GM23248 (cell line): ENCODE data around the gene THAP3. TPM values are rescaled to one million over a fixed set of nuclear protein-coding genes. Genes with fewer than 3 reads are reported as not detected.

ENCODE experiments used
- DNase-seq: peaks from one replicate; pipeline ENCODE4 v3.0.0-alpha.2; 2015
- H2AFZ ChIP-seq: fragments of 200-600 bp; sonication (generic); 2 replicates; pipeline ENCODE4 v1.6.1; 2016; ENCODE audit warnings: antibody characterized with exemption
- H3F3A ChIP-seq: fragments of 200-600 bp; sonication (generic); 2 replicates; pipeline ENCODE4 v1.6.1; 2016; ENCODE audit warnings: mild to moderate bottlenecking, antibody characterized with exemption, mixed run types; ENCODE audit not compliant: insufficient read depth
- H3K27ac ChIP-seq: fragments of 200-600 bp; sonication (generic); 2 replicates; pipeline ENCODE4 v1.5.1; 2016; ENCODE audit warnings: mild to moderate bottlenecking
- H3K27me3 ChIP-seq: fragments of 200-600 bp; sonication (generic); replicated peaks from 2 replicates; pipeline ENCODE4 v1.6.1; 2016; ENCODE audit warnings: mild to moderate bottlenecking; ENCODE audit not compliant: insufficient read depth
- H3K36me3 ChIP-seq: fragments of 200-600 bp; sonication (generic); 2 replicates; pipeline ENCODE4 v1.6.1; 2016; ENCODE audit warnings: low read depth, mild to moderate bottlenecking
- H3K4me1 ChIP-seq: fragments of 200-600 bp; sonication (generic); 2 replicates; pipeline ENCODE4 v1.6.1; 2016; ENCODE audit warnings: mild to moderate bottlenecking; ENCODE audit not compliant: insufficient read depth
- H3K4me2 ChIP-seq: fragments of 200-600 bp; sonication (generic); one replicate; pipeline ENCODE4 v1.6.1; 2016; ENCODE audit warnings: mild to moderate bottlenecking; ENCODE audit not compliant: unreplicated experiment
- H3K4me3 ChIP-seq: fragments of 200-600 bp; sonication (generic); 2 replicates; pipeline ENCODE4 v1.5.1; 2016; ENCODE audit warnings: mild to moderate bottlenecking
- H3K79me2 ChIP-seq: fragments of 200-600 bp; sonication (generic); 2 replicates; pipeline ENCODE4 v1.6.1; 2016; ENCODE audit warnings: mild to moderate bottlenecking; ENCODE audit not compliant: insufficient read depth
- H3K9ac ChIP-seq: fragments of 200-600 bp; sonication (generic); 2 replicates; pipeline ENCODE4 v1.6.1; 2016; ENCODE audit warnings: mild to moderate bottlenecking
- H3K9me2 ChIP-seq: fragments of 200-600 bp; sonication (generic); 2 replicates; pipeline ENCODE4 v1.6.1; 2016; ENCODE audit warnings: mixed run types, mild to moderate bottlenecking, moderate library complexity; ENCODE audit not compliant: insufficient read depth
- H3K9me3 ChIP-seq: fragments of 200-600 bp; sonication (generic); one replicate; pipeline ENCODE4 v1.6.1; 2017; ENCODE audit warnings: low read depth
- H4K20me1 ChIP-seq: fragments of 200-600 bp; sonication (generic); 2 replicates; pipeline ENCODE4 v1.6.0; 2016; ENCODE audit not compliant: insufficient read depth
- EZH2 ChIP-seq: fragments of 200-600 bp; sonication (generic); IDR thresholded peaks from 2 replicates; pipeline ENCODE4 v1.6.1; 2018; ENCODE audit warnings: antibody characterized with exemption, mild to moderate bottlenecking; ENCODE audit not compliant: insufficient read depth, poor library complexity, severe bottlenecking
- EZH2phosphoT487 ChIP-seq: fragments of 200-600 bp; sonication (generic); IDR thresholded peaks from 2 replicates; pipeline ENCODE4 v1.6.1; 2018; ENCODE audit warnings: antibody characterized with exemption, moderate library complexity, mild to moderate bottlenecking, low read depth; ENCODE audit not compliant: insufficient read depth
- WGBS, 2 experiments: methylation state at CpG; one replicate each; pipeline ENCODE4 v1.1.6; 2015 to 2017; ENCODE audit warnings: low lambda C conversion rate in 2 of 2, low coverage in 1 of 2; ENCODE audit errors: missing lambda C conversion rate in 2 of 2; 5-methylcytosine and 5-hydroxymethylcytosine counted together
- in situ Hi-C: fragments of 300-500 bp; cut with MboI; formaldehyde crosslinking; loops from 2 replicates; pipeline ENCODE4 v1.15.0; 2020
- polyA plus RNA-seq: library from polyadenylated mRNA; unstranded; fragments of >200 nt; fragmentation: Nextera tagmentation; extraction: Ambion mirVana; gene quantifications from 2 replicates; pipeline ENCODE4 v1.2.1, GENCODE V29; 2016
- total RNA-seq: library from RNA; depleted of rRNA; stranded (reverse); fragments of >200 nt; shearing (Covaris generic); gene quantifications from 2 replicates; pipeline ENCODE4 v1.2.3, GENCODE V29; 2014

THAP3 gene
- total and polyA plus RNA-seq, 2 experiments from 2014 or later, result 14.5 to 19.0 TPM

GRCh38 chr1:6601049-6601922 lies 23.4 kb upstream of the THAP3 start:
- 0 out of 2 replicates have a peak overlapping the region, but pooled peaks have one; percentile 13 for H2AFZ ChIP-seq
- H3K79me2 ChIP-seq, result peaks cover 68% of the 10 kb centered on the region
- in situ Hi-C loops, result no loop called here

GRCh38 chr1:6601923-6602668 lies 22.6 kb upstream of the THAP3 start:
- 0 out of 2 replicates have a peak overlapping the region, but pooled peaks have one; percentile 14 for H2AFZ ChIP-seq

More at GRCh38 chr1:6601049-6601922, 23.4 kb upstream of the THAP3 start:
- peak; percentile 99 for DNase-seq
- Histone ChIP-seq H3K4me2 (peak overlapping the region; percentile 86), H3K36me3 (peaks cover 10% of the 10 kb centered on the region), H3K27ac (peak overlapping the region; percentile 99), H4K20me1 (no peaks in the 10 kb centered on the region; the same call in 1 of the 2 replicates), H3K9me3 (no peaks in the 10 kb centered on the region), H3F3A (peaks cover 35% of the 10 kb centered on the region), H3K9ac (peak overlapping the region; percentile 97), H3K9me2 (no peaks in the 10 kb centered on the region), H3K4me3 (peak overlapping the region; percentile 87), H3K4me1 (peaks cover 25% of the 10 kb centered on the region), H3K27me3 (no peaks in the 10 kb centered on the region)
- TF ChIP-seq EZH2 (no peak), EZH2phosphoT487 (no peak)
- WGBS, 2 experiments, result 0 to 1% methylated on average over 36 to 40 of the region's 40 CpGs

GRCh38 chr1:6602669-6603237 lies 21.9 kb upstream of the THAP3 start, which contains the start of gene KLHL21:
Gene KLHL21 (minus strand): TSS chr1:6602869. CDS start chr1:6602817, 52 bp downstream.
- in situ Hi-C loops, result no loop called here
- Histone ChIP-seq H3K9me3 (no peaks in the 10 kb centered on the region), H3K4me1 (peaks cover 25% of the 10 kb centered on the region), H3K9me2 (no peaks in the 10 kb centered on the region), H3K9ac (peak within 1 kb of the TSS; percentile 97), H3K4me3 (peak within 1 kb of the TSS; percentile 87), H2AFZ (peak within 1 kb of the TSS; percentile 82), H3K27me3 (no peaks in the 10 kb centered on the region), H4K20me1 (no peaks in the 10 kb centered on the region; the same call in 1 of the 2 replicates), H3K36me3 (no peaks in the 10 kb centered on the region), H3K79me2 (peaks cover 66% of the 10 kb centered on the region), H3K27ac (peak within 1 kb of the TSS; percentile 99), H3F3A (peaks cover 35% of the 10 kb centered on the region), H3K4me2 (peak within 1 kb of the TSS; percentile 95)
- no peak for TF ChIP-seq EZH2
- no peak for TF ChIP-seq EZH2phosphoT487
- peak; percentile 96 for DNase-seq
- 0 to 1% methylated on average over 34 to 72 of the region's 84 CpGs for WGBS, 2 experiments

More at GRCh38 chr1:6601923-6602668, 22.6 kb upstream of the THAP3 start:
- TF ChIP-seq EZH2 (no peak), EZH2phosphoT487 (no peak)
- Histone ChIP-seq H3K4me1 (peaks cover 25% of the 10 kb centered on the region), H4K20me1 (no peaks in the 10 kb centered on the region; the same call in 1 of the 2 replicates), H3K27ac (peak overlapping the region; percentile 99), H3F3A (peaks cover 35% of the 10 kb centered on the region), H3K9me2 (no peaks in the 10 kb centered on the region), H3K9ac (peak overlapping the region; percentile 97), H3K9me3 (no peaks in the 10 kb centered on the region), H3K4me3 (peak overlapping the region; percentile 87), H3K79me2 (peaks cover 66% of the 10 kb centered on the region), H3K36me3 (peaks cover 1% of the 10 kb centered on the region; the same call in 1 of the 2 replicates), H3K4me2 (peak overlapping the region; percentile 86), H3K27me3 (no peaks in the 10 kb centered on the region)
- 0% methylated on average over 50 to 102 of the region's 103 CpGs for WGBS, 2 experiments
- in situ Hi-C loops, result no loop called here
- peak; percentile 82 for DNase-seq

- TF ChIP-seq EZH2, result no peak
- no peak for TF ChIP-seq EZH2phosphoT487
Measured at GRCh38 chr1:6603238-6603914, 21.3 kb upstream of the THAP3 start.

More at GRCh38 chr1:6603238-6603914, 21.3 kb upstream of the THAP3 start:
- Histone ChIP-seq H3K4me3 (peak overlapping the region; percentile 87), H2AFZ (peak overlapping the region; percentile 82), H3K79me2 (peaks cover 65% of the 10 kb centered on the region), H3K4me1 (peaks cover 25% of the 10 kb centered on the region), H3K9ac (peak overlapping the region; percentile 97), H3K9me2 (no peaks in the 10 kb centered on the region), H3K4me2 (peak overlapping the region; percentile 95), H3K27ac (peak overlapping the region; percentile 99), H3K9me3 (no peaks in the 10 kb centered on the region), H3F3A (peaks cover 35% of the 10 kb centered on the region), H3K27me3 (no peaks in the 10 kb centered on the region), H3K36me3 (no peaks in the 10 kb centered on the region), H4K20me1 (no peaks in the 10 kb centered on the region; the same call in 1 of the 2 replicates)
- in situ Hi-C loops, result no loop called here
- 2% methylated on average over 36 of the region's 36 CpGs for WGBS, 2 experiments
- DNase-seq, result peak; percentile 92
